Endothelial cell of umbilical vein (primary cell): ENCODE measurements around the gene CISH. TPM values are rescaled to one million over a fixed set of nuclear protein-coding genes. Genes with fewer than 3 reads are reported as not detected.

Source experiments
- BruUV-seq: library from RNA; stranded (reverse); fragments of 400-500 nt; replicated peaks from 2 replicates; lab custom pipeline; 2021; lab: Mats Ljungman, UMichigan
- CTCF ChIA-PET: fragments of 300-600, 350-600 bp; sonication (Branson Sonifier 250); formaldehyde crosslinking; loops from one replicate; lab custom pipeline; 2021; ENCODE audit warnings: antibody characterized with exemption, inconsistent platforms; lab: Charles Lee
- POLR2A ChIA-PET: fragments of 300-600, 350-600 bp; sonication (Branson Sonifier 250); formaldehyde crosslinking; loops from one replicate; lab custom pipeline; 2021; ENCODE audit warnings: antibody characterized with exemption, inconsistent platforms; lab: Charles Lee
- DNase-seq: peaks from one replicate; pipeline ENCODE4 v3.0.0-alpha.2; 2011; ENCODE audit warnings: low read depth, low spot score
- FAIRE-seq: peaks from 2 replicates; lab custom pipeline; 2011; peaks lifted over from hg19 to GRCh38; lab: Jason Lieb, UNC
- H2AFZ ChIP-seq: 2 replicates; pipeline ENCODE4 v1.6.0; 2012; ENCODE audit warnings: low read depth, low read length, control low read depth, inconsistent platforms
- H3K27ac ChIP-seq: 2 replicates; pipeline ENCODE4 v1.5.1; 2011; ENCODE audit warnings: low read depth, mild to moderate bottlenecking, control low read depth, low read length, moderate library complexity; ENCODE audit not compliant: insufficient read depth
- H3K27me3 ChIP-seq, 2 experiments: 2 replicates each; pipeline versions ENCODE4 v1.6.0 to v1.6.1; 2011; ENCODE audit warnings: low read length in 2 of 2, mixed read lengths in 1 of 2; ENCODE audit not compliant: control insufficient read depth in 2 of 2, insufficient read depth in 2 of 2
- H3K36me3 ChIP-seq, 2 experiments: 2 replicates in 1 of 2; 3 replicates in 1 of 2; pipeline ENCODE4 v1.5.1; 2011; ENCODE audit warnings: low read length in 2 of 2, mild to moderate bottlenecking in 1 of 2, moderate library complexity in 1 of 2; ENCODE audit not compliant: control insufficient read depth in 2 of 2, insufficient read depth in 2 of 2; ENCODE audit errors: extremely low read depth in 1 of 2
- H3K4me1 ChIP-seq: 3 replicates; pipeline ENCODE4 v1.5.1; 2011; ENCODE audit warnings: mild to moderate bottlenecking, low read length; ENCODE audit not compliant: control insufficient read depth, insufficient read depth; ENCODE audit errors: extremely low read depth
- H3K4me2 ChIP-seq: 2 replicates; pipeline ENCODE4 v1.6.1; 2011; ENCODE audit warnings: low read length, control low read depth, mixed read lengths; ENCODE audit not compliant: insufficient read depth
- H3K4me3 ChIP-seq, 3 experiments: fragments of 200-600 bp in 1 of 3; sonication (generic), shearing (Covaris generic) in 1 of 3; replicated peaks in 1 of 3; 2 replicates each; pipeline ENCODE4 v1.5.1; 2011 to 2016; ENCODE audit warnings: control low read depth in 3 of 3, low read length in 3 of 3, mild to moderate bottlenecking in 2 of 3, inconsistent platforms in 1 of 3, low read depth in 1 of 3, moderate library complexity in 1 of 3; ENCODE audit not compliant: insufficient read depth in 1 of 3
- H3K79me2 ChIP-seq: 2 replicates; pipeline ENCODE4 v1.6.0; 2012; ENCODE audit warnings: low read length, inconsistent platforms; ENCODE audit not compliant: control insufficient read depth, insufficient read depth
- H3K9ac ChIP-seq: replicated peaks from 2 replicates; pipeline ENCODE3; 2011; ENCODE audit warnings: low read length, control low read depth; ENCODE audit not compliant: insufficient read depth; ENCODE audit errors: extremely low read depth
- H3K9me1 ChIP-seq: replicated peaks from 3 replicates; pipeline ENCODE4 v1.6.0; 2011; ENCODE audit warnings: mild to moderate bottlenecking, low read length; ENCODE audit not compliant: control insufficient read depth, insufficient read depth; ENCODE audit errors: extremely low read depth
- H3K9me3 ChIP-seq: replicated peaks from 2 replicates; pipeline ENCODE4 v1.5.1; 2012; ENCODE audit warnings: low read length, inconsistent platforms; ENCODE audit not compliant: control insufficient read depth, insufficient read depth
- H4K20me1 ChIP-seq: replicated peaks from 2 replicates; pipeline ENCODE3; 2011; ENCODE audit warnings: mild to moderate bottlenecking, low read length; ENCODE audit not compliant: control insufficient read depth, insufficient read depth; ENCODE audit errors: extremely low read depth
- CTCF ChIP-seq, 2 donors: IDR thresholded peaks; 1 replicate in 1 of 2; 2 replicates in 1 of 2; pipeline ENCODE4 v1.5.1; 2011; ENCODE audit warnings: low read length in 2 of 2, mild to moderate bottlenecking in 2 of 2, moderate library complexity in 2 of 2, control low read depth in 1 of 2, inconsistent platforms in 1 of 2, low read depth in 1 of 2; ENCODE audit not compliant: insufficient read depth in 1 of 2; ENCODE audit errors: extremely low read depth in 1 of 2
- EZH2 ChIP-seq: IDR thresholded peaks from 2 replicates; pipeline ENCODE4 v1.6.1; 2012; ENCODE audit warnings: borderline replicate concordance, low read depth, mild to moderate bottlenecking, moderate library complexity, low read length, inconsistent platforms; ENCODE audit not compliant: severe bottlenecking
- FOS ChIP-seq: IDR thresholded peaks from 2 replicates; pipeline ENCODE4 v1.6.1; 2011; ENCODE audit warnings: mild to moderate bottlenecking, low read length, moderate library complexity, borderline replicate concordance; ENCODE audit not compliant: insufficient read depth
- GATA2 ChIP-seq: IDR thresholded peaks from 2 replicates; pipeline ENCODE4 v1.7.0; 2011; ENCODE audit warnings: low read depth, mild to moderate bottlenecking, moderate library complexity, mixed read lengths, low read length; ENCODE audit not compliant: insufficient read length, insufficient read depth
- JUN ChIP-seq: IDR thresholded peaks from 2 replicates; pipeline ENCODE4 v1.6.1; 2011; ENCODE audit warnings: borderline replicate concordance, low read depth; ENCODE audit not compliant: insufficient read length, insufficient read depth
- MAX ChIP-seq: IDR thresholded peaks from 2 replicates; pipeline ENCODE4 v1.6.1; 2011; ENCODE audit not compliant: insufficient read depth, insufficient read length
- MYC ChIP-seq: IDR thresholded peaks from one replicate; pipeline ENCODE4 v1.6.1; 2011; ENCODE audit warnings: mild to moderate bottlenecking, low read depth, low read length
- POLR2A ChIP-seq: IDR thresholded peaks from 2 replicates; pipeline ENCODE4 v1.6.1; 2012; ENCODE audit warnings: low read depth, mild to moderate bottlenecking, control low read depth, low read length
- POLR2AphosphoS5 ChIP-seq: IDR thresholded peaks from 2 replicates; pipeline ENCODE4 v1.6.1; 2012; ENCODE audit warnings: low read depth, mild to moderate bottlenecking, control low read depth, low read length, moderate library complexity; ENCODE audit not compliant: insufficient read depth
- dilution Hi-C: fragments of 300-500 bp; cut with MboI; formaldehyde crosslinking; loops from one replicate; pipeline ENCODE4 v1.15.0; 2019; ENCODE audit warnings: low sequenced_read_pairs; ENCODE audit not compliant: extremely low pct_ligation_motif_present
- intact Hi-C: fragments of 100-400 bp; cut with micrococcal nuclease; formaldehyde crosslinking; loops from one replicate; pipeline ENCODE4 v1.10.0; 2022
- polyA plus RNA-seq, 4 experiments: library from polyadenylated mRNA; depleted of rRNA in 3 of 4; stranded (reverse) in 3 of 4; unstranded in 1 of 4; fragments of >200 nt; gene quantifications; 2 replicates each; pipeline versions ENCODE4 v1.2.1 to v1.2.3, GENCODE V29; 2011 to 2012; ENCODE audit warnings: missing spikeins in 1 of 4
- total RNA-seq: library from RNA; stranded (reverse); gene quantifications from 2 replicates; pipeline ENCODE4 v1.2.3, GENCODE V29; 2021

CISH gene
- total and polyA plus RNA-seq, 2 donors (not counting 3 experiments of a cell fraction or from before 2014, with no cell fraction given), result 2.2 to 4.1 TPM

- Histone ChIP-seq H2AFZ (no peak overlapping the region), H3K4me2 (no peak overlapping the region), H3K4me1 (peaks cover 10% of the 10 kb centered on the region), H3K4me3 (no peak overlapping the region), H3K9me1 (no peaks in the 10 kb centered on the region), H3K9me3 (no peaks in the 10 kb centered on the region), H4K20me1 (no peaks in the 10 kb centered on the region), H3K36me3 (peaks cover 0 to 6% of the 10 kb centered on the region in 2 experiments), H3K27me3 (no peaks in the 10 kb centered on the region), H3K27ac (no peak overlapping the region), H3K79me2 (no peaks in the 10 kb centered on the region), H3K9ac (no peak overlapping the region)
- no peak for DNase-seq
- TF ChIP-seq FOS (no peak), MAX (no peak), POLR2A (no peak), CTCF (IDR thresholded peaks at IDR 0.05; ENCODE audit: extremely low read depth in 1 of 2, insufficient read depth in 1 of 2, low read depth in 1 of 2, low read length in 2 of 2) (no peak), GATA2 (no peak), EZH2 (no peak), POLR2AphosphoS5 (no peak), MYC (no peak), JUN (no peak)
- intact Hi-C loops (no loop called here), dilution Hi-C loops (no loop called here)
- POLR2A ChIA-PET, result no interaction called here
- FAIRE-seq, result no peak
- no TSS peak for BruUV-seq
- CTCF ChIA-PET, result no interaction called here
Measured at GRCh38 chr3:50604628-50605588, 6.7 kb downstream of the CISH start.
